Measurements from ENCODE around the gene OR4L1.

DNA sequence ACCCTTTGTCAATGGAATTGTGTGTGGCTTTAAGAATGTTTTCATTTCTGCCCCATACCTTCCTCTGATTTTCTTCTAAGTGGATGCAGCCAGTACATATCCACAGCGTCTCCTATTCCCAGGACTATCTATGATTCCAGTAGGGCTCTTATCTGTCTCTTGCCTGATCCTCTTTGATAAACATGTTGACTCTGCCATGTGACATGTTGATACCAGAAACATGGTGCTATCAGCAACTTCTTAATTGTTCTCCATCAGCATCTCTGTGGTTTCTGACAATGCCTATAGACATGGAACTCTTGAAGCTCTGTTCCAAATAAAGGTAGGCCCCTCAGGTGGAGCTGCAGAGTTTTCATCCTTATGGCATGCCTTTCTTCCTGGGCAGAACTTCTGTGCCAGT lies 11.6 kb upstream of the OR4L1 start:
- TF ChIP-seq TAF1 (IDR thresholded peaks at IDR 0.05; ENCODE audit: borderline replicate concordance, low read depth, low read length) (no peak), YY1 (IDR thresholded peaks at IDR 0.05; ENCODE audit: low read depth) (no peak), NRF1 (IDR thresholded peaks at IDR 0.05; ENCODE audit: low read depth, low read length) (no peak), EZH2phosphoT487 (IDR thresholded peaks at IDR 0.05; ENCODE audit: borderline replicate concordance, low read depth) (no peak), CTCF (IDR thresholded peaks at IDR 0.05) (no peak), EP300 (IDR thresholded peaks at IDR 0.05; ENCODE audit: borderline replicate concordance in 1 of 2, low read depth in 1 of 2, low read length in 1 of 2) (no peak), USF2 (IDR thresholded peaks at IDR 0.05; ENCODE audit: borderline replicate concordance, low read depth, low read length) (no peak), FOXM1 (IDR thresholded peaks at IDR 0.05; ENCODE audit: low read depth) (no peak), POLR2AphosphoS5 (IDR thresholded peaks at IDR 0.05; ENCODE audit: low read depth, low read length) (no peak), SMC3 (IDR thresholded peaks at IDR 0.05; ENCODE audit: low read depth, low read length) (no peak), TCF12 (IDR thresholded peaks at IDR 0.05) (no peak)

Data from SK-N-SH (cell line).